ENCODE measurements around the gene TEX28.

- TF ChIP-seq CTCF (IDR thresholded peaks at IDR 0.05; ENCODE audit: insufficient read depth, low read length, poor library complexity, severe bottlenecking) (no peak), EZH2phosphoT487 (conservative IDR thresholded peaks at IDR 0.05; ENCODE audit: low read length) (no peak)
Observed at GRCh38 chrX:154327038-154327820, 32.3 kb upstream of the TEX28 start.
